Heart left ventricle (tissue), 16 donors: ENCODE data around the gene ORM2. TPM values are rescaled to one million over a fixed set of nuclear protein-coding genes. Genes with fewer than 3 reads are reported as not detected.

Source experiments
- ATAC-seq, 4 donors: fragments of 200-7000 bp; cut with Tn5 transposase; one replicate each; pipeline ENCODE4 v1.9.1; 2020 to 2022; ENCODE audit warnings: moderate library complexity in 4 of 4, mild to moderate bottlenecking in 3 of 4, moderate number of reproducible peaks in 1 of 4
- DNase-seq, 5 donors: peaks; one replicate each; pipeline ENCODE4 v3.0.0-alpha.2; 2020
- H3K27ac ChIP-seq, 12 donors: fragments of 200-600 bp; sonication (generic) in 4 of 12; one replicate each; pipeline versions ENCODE4 v1.5.0 to v1.8.0; 2016 to 2022; ENCODE audit warnings: mild to moderate bottlenecking in 2 of 12
- H3K27me3 ChIP-seq, 9 donors: fragments of 200-600 bp; sonication (generic) in 2 of 9; one replicate each; pipeline versions ENCODE4 v1.5.1 to v1.8.0; 2016 to 2022; ENCODE audit warnings: mild to moderate bottlenecking in 3 of 9
- H3K36me3 ChIP-seq, 9 donors: fragments of 200-600 bp; sonication (generic) in 2 of 9; one replicate each; pipeline versions ENCODE4 v1.5.0 to v1.8.0; 2018 to 2022; ENCODE audit warnings: mild to moderate bottlenecking in 2 of 9
- H3K4me1 ChIP-seq, 12 donors: fragments of 200-600 bp; sonication (generic) in 4 of 12; one replicate each; pipeline versions ENCODE4 v1.5.0 to v1.8.0; 2016 to 2022; ENCODE audit warnings: mild to moderate bottlenecking in 3 of 12
- H3K4me3 ChIP-seq, 12 donors: fragments of 200-600 bp; sonication (generic) in 4 of 12; one replicate each; pipeline versions ENCODE4 v1.5.0 to v1.8.0; 2017 to 2022; ENCODE audit warnings: mild to moderate bottlenecking in 9 of 12, moderate library complexity in 4 of 12
- H3K9me3 ChIP-seq, 12 donors: fragments of 200-600 bp; sonication (generic) in 4 of 12; one replicate each; pipeline versions ENCODE4 v1.5.0 to v1.8.0; 2016 to 2022; ENCODE audit warnings: mild to moderate bottlenecking in 1 of 12
- CTCF ChIP-seq, 12 donors: fragments of 200-600 bp; sonication (generic) in 4 of 12; IDR thresholded peaks; one replicate each; pipeline versions ENCODE4 v1.5.0 to v1.8.0; 2018 to 2022; ENCODE audit warnings: antibody characterized with exemption in 12 of 12, mild to moderate bottlenecking in 5 of 12
- POLR2A ChIP-seq, 2 donors: fragments of 450-650 bp; IDR thresholded peaks; one replicate each; pipeline ENCODE4 v1.6.1; 2017; ENCODE audit warnings: antibody characterized with exemption in 2 of 2, mild to moderate bottlenecking in 2 of 2, moderate library complexity in 2 of 2
- WGBS, 4 donors: extraction: QIAGEN DNeasy Blood & Tissue Kit in 2 of 4; methylation state at CpG; one replicate each; pipeline versions ENCODE4 v1.1.5 to v1.1.7; 2013 to 2018; 5-methylcytosine and 5-hydroxymethylcytosine counted together
- intact Hi-C, 10 donors: fragments of 100-400 bp; cut with DNase I; formaldehyde crosslinking; loops; one replicate each; pipeline versions ENCODE4 v1.11.1 to v1.14.2; 2022
- polyA plus RNA-seq, 2 donors: library from polyadenylated mRNA; stranded (reverse); fragments of 200-250 nt; gene quantifications; one replicate each; pipeline ENCODE4 v1.2.3, GENCODE V29; 2013
- total RNA-seq, 9 donors: library from RNA; depleted of rRNA in 2 of 9; stranded (reverse); fragments of >200 nt in 2 of 9; fragmentation: NEBNext Ultra II Directional in 3 of 9; extraction: Animal tissue kit (Norgen Biotek cat#: 25700) in 3 of 9; gene quantifications; one replicate each; pipeline versions ENCODE4 v1.1.0 to v1.2.4, GENCODE V29; 2016 to 2023
- donor health status: ischemic (EF 13 %, LVEDD 7.1; RV severe dilation, severe dysfunction).
- donor health status: healthy with polysubstance abuse.
- donor health status: DM: no; HTN: yes; CAD: no.
- donor health status: DM: no; HTN: no; CAD: no.
- donor health status: ischemic (EF 25% LVEDD 6.9; RV normal size, moderate dysfunction).
- donor health status: ischemic (EF 25% LVEDD 5.7; RV mildly dilated, moderate dysfunction).
- donor health status: healthy.
- donor health status: DM: yes; HTN: yes; CAD: no.
- donor health status: ischemic (EF 35%, LVEDD 5.7; RV mildly dilated, moderate dysfunction).
- donor health status: nonischemic (EF 11% LVEDD 7.7; RV severe dilation, severe dysfunction).
- donor health status: DM: yes; HTN: yes; CAD: no.
- donor health status: PGD.
- donor health status: ischemic (EF 29% LVEDD 5.4; RV normal size, mild dysfunction).
- donor health status: nonischemic (EF 23%, LVEDD 6.1; RV moderate dilation, normal function).

Gene ORM2
- total and polyA plus RNA-seq, 11 donors, result 0.14 TPM; not detected in 10

DNA sequence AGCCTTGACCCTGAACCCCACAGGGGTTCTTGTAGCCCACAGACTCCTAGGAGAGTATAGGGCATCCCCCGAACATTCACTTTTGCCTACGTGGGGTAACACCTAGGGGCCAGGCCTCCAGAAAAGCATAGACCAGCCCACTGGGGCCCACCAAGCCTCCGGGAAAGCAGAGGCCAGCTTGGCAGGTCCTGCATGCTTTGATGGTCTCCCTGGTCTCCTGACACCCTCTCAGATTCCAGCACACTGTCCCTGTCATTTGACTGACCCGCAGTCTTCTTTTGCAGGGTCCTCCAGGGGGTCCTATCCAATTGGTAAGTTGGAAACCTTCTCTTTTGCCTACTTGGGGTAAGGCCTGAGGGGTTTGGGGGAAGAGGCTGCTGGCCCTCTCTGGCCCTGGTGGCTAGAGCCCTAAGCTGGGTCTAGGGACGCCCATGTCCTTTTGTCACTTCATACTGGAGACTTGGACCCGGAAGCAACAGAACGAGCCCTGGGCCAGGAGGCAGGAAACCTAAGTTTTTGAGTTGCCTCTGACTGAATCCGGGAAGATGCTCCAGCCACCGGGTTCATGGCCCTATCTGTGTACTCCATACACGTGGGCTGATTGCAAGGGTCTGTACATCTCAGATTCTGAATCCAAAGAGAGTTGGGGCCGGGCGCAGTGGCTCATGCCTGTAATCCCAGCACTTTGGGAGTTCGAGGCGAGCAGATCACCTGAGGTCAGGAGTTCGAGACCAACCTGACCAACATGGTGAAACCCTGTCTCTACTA, 27.7 kb upstream of the ORM2 start:
- WGBS, 4 donors, result 84 to 95% (median 85%) methylated on average over 11 to 15 of the region's 15 CpGs
- Histone ChIP-seq H3K27ac (no peak overlapping the region), H3K36me3 (peaks cover 0 to 24% (median 5%) of the 10 kb centered on the region in 9 donors), H3K4me1 (peaks cover 0 to 6% (median 2%) of the 10 kb centered on the region in 12 donors), H3K9me3 (no peaks in the 10 kb centered on the region), H3K4me3 (no peak overlapping the region), H3K27me3 (no peaks in the 10 kb centered on the region)
- no peak for TF ChIP-seq POLR2A (IDR thresholded peaks at IDR 0.05)
- ATAC-seq (no peak), DNase-seq (peak in 2 of 5 donors; percentile 1 to 4)
- intact Hi-C loops, result loop anchor here in 1 of 10 donors (5.0 kb wide), 1 partner anchor 620 kb away; no protein-coding TSS in a partner anchor

DNA sequence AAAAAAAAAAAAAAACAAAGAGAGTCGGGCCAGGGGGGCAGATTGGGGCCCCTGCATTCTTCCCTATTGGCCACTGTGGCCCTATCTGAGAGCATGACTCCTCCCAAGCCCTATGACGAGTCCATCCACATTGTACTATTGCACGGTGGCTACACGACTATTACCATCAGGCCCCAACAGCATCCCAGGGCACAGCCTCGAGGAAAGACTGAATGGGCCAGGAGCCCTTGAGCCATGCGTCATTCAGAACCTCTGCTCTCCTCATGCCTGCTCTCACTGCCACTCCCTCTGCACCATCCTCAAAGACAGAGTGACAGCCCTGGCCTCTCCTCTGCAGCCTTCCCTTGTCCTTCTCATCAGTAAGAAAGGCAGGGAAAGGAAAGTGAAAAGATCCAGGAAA, 26.9 kb upstream of the ORM2 start:
- no peak for ATAC-seq
- 75 to 87% (median 83%) methylated on average over 6 of the region's 6 CpGs for WGBS, 4 donors
- H3K4me1 ChIP-seq, result peaks cover 0 to 6% (median 2%) of the 10 kb centered on the region in 12 donors
- peaks cover 0 to 18% (median 5%) of the 10 kb centered on the region in 9 donors for H3K36me3 ChIP-seq
- H3K4me3 ChIP-seq, result no peak overlapping the region
- no peak overlapping the region for H3K27ac ChIP-seq
- DNase-seq, result peak in 2 of 5 donors; percentile 2 to 13
- H3K27me3 ChIP-seq, result no peaks in the 10 kb centered on the region
- no peak for TF ChIP-seq CTCF (IDR thresholded peaks at IDR 0.05)
- no peak for TF ChIP-seq POLR2A (IDR thresholded peaks at IDR 0.05)
- intact Hi-C loops, result loop anchor here in 1 of 10 donors (5.0 kb wide), 1 partner anchor 620 kb away; no protein-coding TSS in a partner anchor
- no peaks in the 10 kb centered on the region for H3K9me3 ChIP-seq

- intact Hi-C loops, result loop anchor here in 1 of 10 donors (5.0 kb wide), 1 partner anchor 621 kb away; no protein-coding TSS in a partner anchor
Measured at GRCh38 chr9:114303571-114303970, 26.1 kb upstream of the ORM2 start.

GRCh38 chr9:114303977-114304376, 25.7 kb upstream of the ORM2 start:
- TF ChIP-seq CTCF (IDR thresholded peaks at IDR 0.05) (no peak), POLR2A (IDR thresholded peaks at IDR 0.05) (no peak)
- intact Hi-C loops, result loop anchor here in 1 of 10 donors (5.0 kb wide), 1 partner anchor 622 kb away; no protein-coding TSS in a partner anchor
- 93 to 95% (median 94%) methylated on average over 4 of the region's 4 CpGs for WGBS, 4 donors
- Histone ChIP-seq H3K4me1 (peaks cover 0 to 6% (median 2%) of the 10 kb centered on the region in 12 donors), H3K4me3 (no peak overlapping the region), H3K27me3 (no peaks in the 10 kb centered on the region), H3K36me3 (peaks cover 0 to 17% (median 5%) of the 10 kb centered on the region in 9 donors), H3K9me3 (no peaks in the 10 kb centered on the region), H3K27ac (no peak overlapping the region)
- DNase-seq (no peak), ATAC-seq (no peak)

More at GRCh38 chr9:114303571-114303970, 26.1 kb upstream of the ORM2 start:
- peak in 1 of 5 donors; percentile 6 for DNase-seq
- WGBS, 4 donors, result 73 to 91% (median 84%) methylated on average over 5 of the region's 5 CpGs
- Histone ChIP-seq H3K27me3 (no peaks in the 10 kb centered on the region), H3K4me3 (no peak overlapping the region), H3K4me1 (peaks cover 0 to 6% (median 2%) of the 10 kb centered on the region in 12 donors), H3K27ac (no peak overlapping the region), H3K36me3 (peaks cover 0 to 18% (median 5%) of the 10 kb centered on the region in 9 donors), H3K9me3 (no peaks in the 10 kb centered on the region)
- TF ChIP-seq POLR2A (IDR thresholded peaks at IDR 0.05) (no peak), CTCF (IDR thresholded peaks at IDR 0.05) (no peak)
- no peak for ATAC-seq
